Stimulated activated CD4-positive, alpha-beta T cell treated with anti-CD3 and anti-CD28 coated beads, TNF-alpha, amount 100 ng/mL, for 4 hours (primary cell): ENCODE results near the gene FAM186B.
A peak's percentile ranks its signal among the peaks of the same experiment; 100 is the strongest.

Experiments
- DNase-seq, 3 experiments: peaks; one replicate each; pipeline ENCODE4 v3.0.0-alpha.2; 2020; ENCODE audit warnings: low read depth in 3 of 3

Gene FAM186B

DNA sequence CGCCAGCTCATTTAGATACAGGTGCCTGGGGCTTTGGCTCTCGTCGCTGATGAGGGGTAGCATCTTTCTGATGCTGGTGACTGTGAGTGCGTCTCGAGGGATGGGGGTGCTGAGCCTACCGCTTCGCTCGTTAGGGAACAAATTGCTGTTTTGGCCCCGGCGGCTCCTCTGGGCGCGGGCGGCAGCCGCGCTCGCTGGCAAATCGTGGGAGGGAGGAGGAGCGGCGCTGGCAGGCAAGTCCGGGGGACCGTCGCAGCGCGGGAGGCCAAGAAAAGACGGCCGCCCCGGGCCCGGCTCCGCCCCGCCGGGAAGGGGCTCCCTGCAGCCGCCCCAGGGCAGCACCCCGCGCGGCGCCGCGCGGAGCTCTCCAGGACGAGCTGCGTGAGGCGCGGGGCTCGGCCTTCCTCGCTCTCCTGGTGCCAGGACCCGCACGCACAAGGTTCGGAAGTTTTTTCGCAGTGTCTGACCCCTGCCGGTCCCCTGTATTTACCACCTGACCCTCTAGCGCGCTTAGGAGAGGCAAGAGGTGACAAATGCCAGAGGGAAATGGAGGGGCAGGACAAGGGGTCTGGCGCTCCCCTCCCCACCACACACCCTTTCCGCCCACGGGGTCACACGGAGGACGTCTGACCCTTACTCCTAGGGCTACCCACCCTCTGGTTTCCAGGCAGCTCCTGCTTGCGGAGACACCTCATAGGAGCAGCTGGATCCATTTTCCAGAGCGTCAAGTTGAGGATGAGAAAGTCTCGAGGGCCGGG lies 67.5 kb downstream of the FAM186B start:
- DNase-seq = peak in 1 of 3 experiments; percentile 31
